Mucosa of descending colon (tissue), 3 donors: ENCODE results near the gene ROBO1. TPM values are rescaled to one million over a fixed set of nuclear protein-coding genes. Genes with fewer than 3 reads are reported as not detected.

ENCODE experiments used
- ATAC-seq: fragments of 200-7000 bp; cut with Tn5 transposase; one replicate; pipeline ENCODE4 v1.9.1; 2020; ENCODE audit warnings: mild to moderate bottlenecking, moderate library complexity
- DNase-seq, 3 donors: peaks; one replicate each; pipeline ENCODE4 v3.0.0-alpha.2; 2020
- H3K36me3 ChIP-seq: fragments of 200-600 bp; one replicate; pipeline ENCODE4 v1.8.0; 2021; ENCODE audit warnings: low read depth, mild to moderate bottlenecking
- H3K4me1 ChIP-seq: fragments of 200-600 bp; one replicate; pipeline ENCODE4 v1.8.0; 2021; ENCODE audit warnings: low read depth, mild to moderate bottlenecking
- H3K4me3 ChIP-seq: fragments of 200-600 bp; one replicate; pipeline ENCODE4 v1.8.0; 2021; ENCODE audit warnings: mild to moderate bottlenecking
- H3K9me3 ChIP-seq: fragments of 200-600 bp; one replicate; pipeline ENCODE4 v1.8.0; 2021; ENCODE audit warnings: mild to moderate bottlenecking
- CTCF ChIP-seq: fragments of 200-600 bp; IDR thresholded peaks from one replicate; pipeline ENCODE4 v1.8.0; 2022; ENCODE audit warnings: antibody characterized with exemption, mild to moderate bottlenecking
- intact Hi-C, 2 donors: fragments of 100-400 bp; cut with DNase I in 1 of 2; cut with micrococcal nuclease in 1 of 2; formaldehyde crosslinking; loops; one replicate each; pipeline versions ENCODE4 v1.11.0 to v1.11.1; 2022; cut with DNase I, micrococcal nuclease
- total RNA-seq, 3 donors: library from RNA; stranded (reverse); fragmentation: NEBNext Ultra II Directional in 2 of 3; extraction: Animal tissue kit (Norgen Biotek cat#: 25700) in 2 of 3; gene quantifications; one replicate each; pipeline versions ENCODE4 v1.2.1 to v1.2.4, GENCODE V29; 2021 to 2023
- donor health status: DM: no; HTN: no; CAD: no; lungs with moderate emphysema.
- donor health status: DM: no; HTN: no; CAD: no.
- donor health status: DM: no; HTN: yes; CAD: no.

Gene ROBO1
- total RNA-seq, 3 donors from 2014 or later: 4.3 to 22.7 (median 10.1) TPM

DNA sequence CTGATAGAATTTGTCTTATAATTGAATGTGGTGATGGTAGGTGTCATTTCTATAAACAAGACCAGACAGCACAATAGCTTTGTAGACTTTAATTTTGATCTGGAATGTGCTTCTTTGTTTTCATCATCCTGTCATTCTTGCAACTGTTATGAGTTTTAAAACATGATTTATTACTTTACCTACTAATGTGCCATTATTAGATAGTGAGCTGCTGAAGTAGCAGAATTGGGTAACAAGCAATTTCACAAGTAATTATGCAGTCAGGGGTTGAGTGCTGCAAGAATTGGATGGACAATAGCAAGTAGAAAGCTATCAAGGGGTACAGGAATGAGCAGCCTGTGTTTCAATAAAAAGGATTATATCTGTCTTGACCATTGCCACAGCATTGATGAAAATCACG lies 975.6 kb downstream of the ROBO1 start:
- DNase-seq (no peak), ATAC-seq (no peak)
- intact Hi-C loops: no loop called here
- Histone ChIP-seq H3K9me3 (no peaks in the 10 kb centered on the region), H3K36me3 (no peaks in the 10 kb centered on the region), H3K4me1 (no peaks in the 10 kb centered on the region), H3K4me3 (no peak overlapping the region)
- TF ChIP-seq CTCF: no peak

- no peak for ATAC-seq
- Histone ChIP-seq H3K4me3 (no peak overlapping the region), H3K9me3 (no peaks in the 10 kb centered on the region), H3K36me3 (no peaks in the 10 kb centered on the region), H3K4me1 (no peaks in the 10 kb centered on the region)
- intact Hi-C loops: no loop called here
- no peak for DNase-seq
- no peak for TF ChIP-seq CTCF
These were observed 976.0 kb downstream of the ROBO1 start for GRCh38 chr3:78791753-78792152.

DNA sequence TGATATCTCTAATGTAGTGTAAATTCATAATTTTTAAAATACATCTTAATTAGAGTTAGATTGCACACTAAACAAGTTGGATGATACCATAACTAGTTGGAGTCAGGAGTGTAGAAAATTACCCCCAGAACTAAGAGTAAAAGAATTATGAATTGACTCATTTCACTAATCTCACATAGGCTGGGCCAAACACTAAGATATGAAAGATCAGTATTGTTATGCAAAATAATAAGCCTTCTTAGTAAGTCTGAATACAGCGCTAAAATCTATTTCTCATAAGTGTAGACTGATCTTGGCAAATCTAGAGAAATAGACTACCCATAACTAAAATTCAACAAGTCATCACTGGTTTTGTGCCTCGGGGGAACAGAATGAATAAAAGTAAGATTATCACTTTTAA lies 979.0 kb downstream of the ROBO1 start:
- Histone ChIP-seq H3K4me3 (no peak overlapping the region), H3K4me1 (no peaks in the 10 kb centered on the region), H3K9me3 (no peaks in the 10 kb centered on the region), H3K36me3 (no peaks in the 10 kb centered on the region)
- intact Hi-C loops: no loop called here
- ATAC-seq (no peak), DNase-seq (no peak)
- TF ChIP-seq CTCF: no peak

- ATAC-seq: no peak
These were observed 982.8 kb downstream of the ROBO1 start for GRCh38 chr3:78785004-78785403.

GRCh38 chr3:78781351-78781750 lies 986.4 kb downstream of the ROBO1 start:
- no peak for TF ChIP-seq CTCF
- H3K36me3 ChIP-seq: no peaks in the 10 kb centered on the region
- ATAC-seq: no peak
- DNase-seq: no peak
- intact Hi-C loops: no loop called here
- no peaks in the 10 kb centered on the region for H3K4me1 ChIP-seq
- no peak overlapping the region for H3K4me3 ChIP-seq
- H3K9me3 ChIP-seq: no peaks in the 10 kb centered on the region

More at GRCh38 chr3:78785004-78785403, 982.8 kb downstream of the ROBO1 start:
- intact Hi-C loops: no loop called here
- no peak overlapping the region for H3K4me3 ChIP-seq
- H3K9me3 ChIP-seq: no peaks in the 10 kb centered on the region
- no peaks in the 10 kb centered on the region for H3K36me3 ChIP-seq
- no peak for TF ChIP-seq CTCF
- H3K4me1 ChIP-seq: no peaks in the 10 kb centered on the region
- DNase-seq: no peak
